Retinal pigment epithelial cell (primary cell): ENCODE data around the gene CA4.
A peak's percentile ranks its signal among the peaks of the same experiment; 100 is the strongest.

ENCODE experiments used
- DNase-seq: peaks from one replicate; pipeline ENCODE4 v3.0.0-alpha.2; 2010; ENCODE audit warnings: low read depth
- H3K4me3 ChIP-seq: 2 replicates; pipeline ENCODE4 v1.5.1; 2011; ENCODE audit warnings: mild to moderate bottlenecking, low read length, control low read depth, moderate library complexity
- TF ChIP-seq, protein P1 (sequence below): conservative IDR thresholded peaks from 2 replicates; pipeline ENCODE4 v1.5.1; 2011; ENCODE audit warnings: low read depth, low read length, control low read depth, inconsistent platforms

The CA4 gene

DNA sequence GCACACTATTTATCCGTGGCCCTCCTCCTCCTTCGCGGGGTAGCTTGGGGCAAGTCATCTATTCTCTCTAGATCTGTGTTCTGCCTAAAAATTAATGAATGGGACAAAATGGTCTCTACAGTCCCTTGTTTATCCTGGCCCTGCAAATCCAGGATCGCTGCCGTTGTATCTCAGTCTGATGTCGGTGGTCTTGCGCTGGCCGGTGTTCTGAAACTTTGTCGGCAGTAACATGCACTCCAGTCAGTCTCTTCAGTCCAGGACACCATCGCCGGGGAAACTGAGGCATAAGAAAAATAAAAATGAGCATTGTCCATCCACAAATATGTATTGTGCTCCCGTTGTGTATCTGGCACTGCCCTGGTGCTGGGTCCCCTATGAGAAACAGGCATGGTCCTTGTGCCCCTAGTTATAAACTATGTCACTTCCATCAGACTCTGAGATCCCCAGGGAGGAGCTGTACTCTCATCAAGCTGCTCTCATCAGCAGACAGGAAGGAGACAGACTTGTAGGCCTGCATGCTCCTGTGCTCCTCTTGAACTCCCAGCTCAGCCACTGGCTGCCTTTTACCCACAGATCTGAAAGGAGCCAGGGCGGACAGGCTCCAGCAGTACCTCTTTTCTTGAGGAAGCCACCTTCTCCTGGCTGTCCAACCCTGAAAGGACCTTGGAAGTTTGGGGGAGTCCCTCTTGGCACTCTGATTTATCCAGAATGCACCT lies 13.7 kb upstream of the CA4 start:
- TF ChIP-seq, protein P1, sequence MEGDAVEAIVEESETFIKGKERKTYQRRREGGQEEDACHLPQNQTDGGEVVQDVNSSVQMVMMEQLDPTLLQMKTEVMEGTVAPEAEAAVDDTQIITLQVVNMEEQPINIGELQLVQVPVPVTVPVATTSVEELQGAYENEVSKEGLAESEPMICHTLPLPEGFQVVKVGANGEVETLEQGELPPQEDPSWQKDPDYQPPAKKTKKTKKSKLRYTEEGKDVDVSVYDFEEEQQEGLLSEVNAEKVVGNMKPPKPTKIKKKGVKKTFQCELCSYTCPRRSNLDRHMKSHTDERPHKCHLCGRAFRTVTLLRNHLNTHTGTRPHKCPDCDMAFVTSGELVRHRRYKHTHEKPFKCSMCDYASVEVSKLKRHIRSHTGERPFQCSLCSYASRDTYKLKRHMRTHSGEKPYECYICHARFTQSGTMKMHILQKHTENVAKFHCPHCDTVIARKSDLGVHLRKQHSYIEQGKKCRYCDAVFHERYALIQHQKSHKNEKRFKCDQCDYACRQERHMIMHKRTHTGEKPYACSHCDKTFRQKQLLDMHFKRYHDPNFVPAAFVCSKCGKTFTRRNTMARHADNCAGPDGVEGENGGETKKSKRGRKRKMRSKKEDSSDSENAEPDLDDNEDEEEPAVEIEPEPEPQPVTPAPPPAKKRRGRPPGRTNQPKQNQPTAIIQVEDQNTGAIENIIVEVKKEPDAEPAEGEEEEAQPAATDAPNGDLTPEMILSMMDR: no peak
- peak overlapping the region; percentile 79 for H3K4me3 ChIP-seq
- no peak for DNase-seq

DNA sequence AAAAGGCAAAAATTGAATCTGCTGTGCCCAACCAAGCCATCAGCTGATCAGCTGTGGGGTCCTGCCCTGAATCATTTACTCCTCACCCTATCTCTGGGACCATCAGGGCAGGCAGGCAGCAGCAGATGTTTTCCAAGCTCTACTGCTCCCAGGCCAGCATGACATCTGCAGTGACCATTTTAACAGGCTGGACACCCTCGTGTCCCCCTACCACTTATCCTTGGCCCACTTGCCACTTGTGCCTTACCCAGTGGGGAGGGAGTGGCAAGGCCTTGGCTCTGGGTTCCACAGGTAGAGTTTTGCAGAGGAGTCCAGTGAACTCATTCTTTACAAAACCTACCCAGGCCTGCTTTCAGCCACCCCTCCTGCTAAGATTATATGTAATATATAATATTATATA lies 12.0 kb upstream of the CA4 start:
- DNase-seq: no peak
- no peak overlapping the region for H3K4me3 ChIP-seq
- TF ChIP-seq, protein P1: no peak

DNA sequence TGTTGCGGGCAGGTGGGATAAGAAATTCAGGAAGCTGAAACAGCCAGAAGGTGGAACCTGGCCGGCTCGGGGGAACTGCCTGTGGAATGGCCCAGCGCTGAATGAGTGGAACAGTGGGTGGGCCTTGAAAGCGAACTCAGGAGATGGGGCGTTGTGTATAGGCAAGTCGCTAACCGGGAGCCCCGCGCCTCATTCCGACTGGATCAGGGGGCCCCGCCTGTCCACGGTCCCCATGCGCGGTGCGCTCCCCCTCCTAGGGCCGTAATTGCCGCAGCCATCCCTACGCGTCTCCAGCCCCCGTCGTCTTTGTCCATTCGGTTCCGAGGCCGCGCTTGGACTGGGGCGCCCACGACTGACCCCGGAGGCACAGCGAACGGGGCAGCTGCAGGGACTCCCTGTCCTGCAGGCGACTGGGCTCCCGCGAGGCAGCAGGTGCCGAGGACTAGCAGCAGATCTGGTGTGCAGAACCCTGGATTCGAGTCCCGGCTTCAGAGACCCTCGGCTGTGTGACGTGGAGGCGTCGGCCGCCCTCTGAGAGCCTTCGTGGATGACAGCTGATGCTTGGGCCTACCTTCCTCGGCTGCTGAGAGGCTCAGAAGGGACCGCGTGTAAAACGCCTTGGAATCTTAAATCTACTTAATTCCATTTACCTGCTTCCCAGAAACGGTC lies 10.9 kb upstream of the CA4 start:
- DNase-seq: no peak
- TF ChIP-seq, protein P1: no peak
- no peak overlapping the region for H3K4me3 ChIP-seq

DNA sequence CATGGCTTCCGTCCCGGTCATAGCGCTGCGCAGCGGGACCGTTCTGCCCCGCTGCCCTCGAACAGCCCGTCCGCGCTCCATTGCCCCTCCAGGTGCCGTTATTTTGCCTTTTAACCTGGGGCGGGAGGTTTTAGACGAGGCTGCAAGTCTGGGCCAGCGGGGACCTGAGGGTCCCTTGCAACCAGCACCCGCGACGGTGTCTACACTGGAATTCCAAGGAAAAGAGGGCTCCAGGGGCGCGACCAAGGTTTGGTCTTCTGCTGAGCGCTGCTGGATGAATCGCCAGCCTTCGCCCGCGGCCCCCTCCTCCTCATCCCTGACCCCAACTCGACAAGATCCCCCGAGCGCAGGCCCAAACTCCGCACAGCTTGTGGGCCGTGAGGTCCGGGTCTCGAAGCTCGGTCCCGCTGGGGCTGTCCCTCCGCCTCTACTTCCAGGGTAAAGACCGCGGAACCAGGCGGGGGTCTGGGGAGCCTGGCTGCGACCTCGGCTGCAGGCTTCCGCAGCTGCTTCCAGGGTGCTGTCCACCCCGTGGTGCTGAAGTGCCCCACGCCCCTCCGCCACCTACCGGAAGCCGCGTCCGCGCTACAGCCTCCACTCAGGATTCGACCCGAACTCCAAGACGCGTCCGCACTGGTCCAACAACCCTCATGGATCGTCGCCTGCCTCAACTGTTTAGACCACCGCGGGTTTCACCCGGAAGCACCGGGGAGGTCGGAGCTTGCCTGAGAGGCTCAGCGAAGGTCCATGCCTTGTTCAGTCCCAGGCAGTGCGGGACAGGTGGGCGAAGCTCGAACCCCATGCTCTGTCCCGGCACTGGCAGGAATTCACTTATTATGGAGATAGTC lies 10.1 kb upstream of the CA4 start:
- no peak overlapping the region for H3K4me3 ChIP-seq
- TF ChIP-seq, protein P1: peak; percentile 70

DNA sequence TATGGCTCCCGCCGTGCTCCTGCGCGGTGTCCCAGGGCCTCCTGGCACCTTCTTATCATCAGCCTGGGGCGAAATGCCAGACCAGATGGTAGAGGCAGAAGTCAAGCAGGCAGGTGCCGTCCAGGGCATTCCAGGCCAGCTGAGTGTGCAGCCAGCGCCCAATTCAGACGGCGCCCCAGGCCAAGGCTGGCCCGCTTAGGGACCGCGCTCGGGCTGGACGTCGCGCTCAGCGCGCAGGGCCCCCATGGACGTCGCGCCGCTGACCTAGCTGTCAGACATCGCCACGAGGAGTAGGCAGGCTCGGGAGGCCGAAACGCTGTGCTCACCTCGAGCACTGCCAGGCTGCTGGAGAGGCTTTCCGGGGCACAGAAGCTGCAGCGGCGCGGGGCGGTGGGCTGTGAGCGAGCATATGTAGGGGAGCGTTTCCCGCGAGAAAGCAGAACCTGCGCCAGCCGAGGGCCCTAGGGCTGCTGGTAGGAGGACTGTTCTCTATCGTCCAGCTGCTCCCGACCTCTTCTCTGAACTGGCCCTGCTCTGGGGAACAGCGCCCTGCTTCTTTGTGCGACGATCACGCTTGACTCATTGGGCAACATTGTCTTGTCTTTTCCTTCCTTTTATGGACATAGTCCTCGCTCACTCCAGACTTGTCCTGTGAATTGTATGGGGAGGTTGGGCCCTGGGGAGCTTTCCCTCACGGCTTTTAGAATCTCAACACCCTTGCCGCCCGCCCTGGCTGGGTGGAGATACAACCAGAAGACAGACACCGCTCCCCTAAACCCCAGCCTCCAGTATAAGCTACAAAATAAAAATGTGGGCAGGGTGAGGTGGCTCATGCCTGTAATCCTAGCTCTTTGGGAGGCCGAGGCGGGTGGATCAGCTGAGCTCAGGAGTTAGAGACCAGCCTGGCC lies 8.4 kb upstream of the CA4 start:
- no peak overlapping the region for H3K4me3 ChIP-seq
- DNase-seq: no peak
- TF ChIP-seq, protein P1: no peak

More for the DNA sequence above, 10.1 kb upstream of the CA4 start:
- no peak for DNase-seq

DNA sequence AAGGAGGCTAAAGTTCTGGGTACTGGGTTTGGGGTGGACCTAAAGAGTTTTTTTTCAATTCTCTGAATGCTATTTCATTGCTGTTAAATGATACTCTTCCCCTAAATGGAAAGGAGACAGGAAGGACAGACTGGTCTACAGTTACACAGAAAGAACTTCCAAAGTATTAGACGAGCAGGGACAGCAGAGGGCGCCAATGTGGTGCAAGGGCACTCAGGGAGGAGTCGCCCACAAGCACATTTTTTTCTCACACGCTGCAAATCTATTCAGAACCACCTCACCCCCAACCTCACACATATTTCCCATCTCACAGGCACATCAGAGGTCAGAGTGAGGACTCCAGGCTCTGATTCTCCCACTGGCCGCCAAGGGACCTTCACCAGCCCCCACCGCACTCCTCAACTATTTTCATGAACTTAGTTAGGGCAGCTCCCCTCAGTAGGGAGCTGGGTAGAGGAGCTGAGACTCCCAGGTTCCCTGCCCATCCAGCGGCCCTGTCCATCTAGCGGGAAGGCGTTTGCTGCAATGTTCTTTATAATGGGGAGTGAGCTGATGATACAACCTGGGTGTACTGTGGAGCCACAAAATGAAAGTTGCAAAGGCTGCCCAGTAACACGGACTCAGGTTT lies 6.8 kb upstream of the CA4 start:
- DNase-seq: peak; percentile 44
- TF ChIP-seq, protein P1: peak; percentile 85
- no peak overlapping the region for H3K4me3 ChIP-seq
